GM18499 (cell line): ENCODE results near the gene SMG6.
"Not testable (repeated sequence)": the region's sequence is repeated elsewhere in the genome, so short reads cannot be mapped to it uniquely, and the experiment has no call there.

Experiments used
- ATAC-seq: cut with Tn5 transposase; IDR thresholded peaks from one replicate; pipeline ENCODE4 v1.9.1; 2021; ENCODE audit warnings: moderate number of reproducible peaks; ENCODE audit not compliant: insufficient read depth, unreplicated experiment

SMG6 gene

GRCh38 chr17:2303204-2304188, at the start of gene SMG6, which contains the start of gene SRR:
TSS of gene SMG6 (minus strand) at chr17:2303785. CDS start at chr17:2303720, 65 bp downstream.
TSS of gene SRR (plus strand) at chr17:2303950. CDS start at chr17:2315561, 11,611 bp downstream.
- peak; percentile 44 for ATAC-seq

DNA sequence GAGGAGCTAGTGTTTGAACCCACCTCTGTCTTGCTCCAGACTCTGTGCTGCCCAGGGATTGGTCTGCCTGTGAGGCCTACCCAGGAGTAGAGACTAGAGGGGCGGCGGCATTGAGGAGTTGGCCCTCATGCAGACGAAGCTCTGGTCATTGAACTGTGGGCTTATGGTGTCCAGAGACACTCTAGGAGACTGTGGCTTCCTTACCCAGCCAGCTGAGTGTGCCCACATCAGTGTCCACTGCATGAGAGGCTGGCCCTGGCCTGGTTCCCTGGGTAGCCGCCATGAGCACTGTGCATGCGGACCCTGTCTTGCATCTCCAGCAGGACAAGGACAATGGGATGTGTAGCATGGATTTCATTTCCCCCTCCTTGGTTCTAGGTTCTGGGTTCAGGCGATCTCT, 47.7 kb upstream of the SMG6 start:
- ATAC-seq = no peak

DNA sequence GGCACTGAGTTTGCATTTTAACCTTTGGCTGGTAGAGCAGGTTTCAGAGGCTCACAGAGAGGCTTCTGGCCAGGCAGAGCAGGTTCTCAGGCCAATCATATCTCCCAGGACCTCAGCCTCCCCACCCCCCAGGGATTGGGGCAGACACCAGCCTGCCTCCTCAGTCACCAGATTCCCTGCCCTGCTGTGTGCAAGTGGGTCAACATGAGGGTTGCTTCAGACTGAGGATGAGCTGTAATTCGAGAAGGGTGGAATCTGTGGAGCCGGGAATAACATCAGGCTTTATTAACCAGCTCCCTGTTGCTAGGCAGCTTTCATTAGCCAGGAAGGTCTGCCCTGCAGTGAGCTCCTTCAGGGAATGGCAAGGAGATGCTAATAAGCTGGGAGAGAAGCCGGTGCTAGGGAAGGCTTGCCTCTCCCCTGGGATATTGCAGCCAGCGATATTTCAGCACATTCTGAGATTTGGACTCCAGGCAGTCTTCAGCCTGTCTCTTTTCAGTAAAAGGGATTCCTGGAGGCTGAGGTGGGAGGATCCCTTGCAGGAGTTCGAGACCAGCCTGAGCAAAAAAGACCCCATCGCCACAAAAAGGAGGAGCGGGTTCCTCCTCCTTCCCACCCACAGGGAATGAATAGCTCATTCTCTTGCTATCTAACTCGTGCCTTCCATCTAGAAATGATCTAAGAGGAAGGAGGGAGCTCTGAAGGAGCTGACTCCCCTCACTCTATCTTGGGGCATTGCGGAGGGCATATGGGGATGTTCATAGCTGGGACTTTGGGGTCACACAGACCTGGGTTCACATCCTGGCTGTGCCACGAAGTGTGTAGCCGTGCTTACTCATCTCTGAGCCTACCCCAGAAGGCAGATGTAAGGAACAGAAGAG, 44.5 kb upstream of the SMG6 start:
- ATAC-seq = no peak

DNA sequence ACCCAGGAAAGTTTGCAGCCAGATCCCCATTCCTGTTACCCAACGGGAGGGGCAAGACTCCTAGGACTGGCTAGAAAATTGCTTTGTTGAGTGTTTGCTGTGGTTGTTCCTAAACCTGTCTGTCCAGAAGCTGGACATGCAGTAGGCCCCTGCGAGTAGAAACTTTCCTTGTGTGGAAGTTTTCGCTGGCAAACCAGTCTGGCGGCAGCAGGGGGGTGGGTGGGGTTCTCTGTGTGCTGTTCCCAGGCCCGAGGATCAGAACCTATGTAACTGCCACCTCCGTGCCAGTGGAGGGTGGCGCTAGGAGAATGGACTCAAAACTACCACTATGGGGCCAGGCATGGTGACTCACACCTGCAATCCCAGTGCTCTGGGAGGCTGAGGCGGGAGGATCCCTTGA, 42.9 kb upstream of the SMG6 start:
- ATAC-seq = no peak

DNA sequence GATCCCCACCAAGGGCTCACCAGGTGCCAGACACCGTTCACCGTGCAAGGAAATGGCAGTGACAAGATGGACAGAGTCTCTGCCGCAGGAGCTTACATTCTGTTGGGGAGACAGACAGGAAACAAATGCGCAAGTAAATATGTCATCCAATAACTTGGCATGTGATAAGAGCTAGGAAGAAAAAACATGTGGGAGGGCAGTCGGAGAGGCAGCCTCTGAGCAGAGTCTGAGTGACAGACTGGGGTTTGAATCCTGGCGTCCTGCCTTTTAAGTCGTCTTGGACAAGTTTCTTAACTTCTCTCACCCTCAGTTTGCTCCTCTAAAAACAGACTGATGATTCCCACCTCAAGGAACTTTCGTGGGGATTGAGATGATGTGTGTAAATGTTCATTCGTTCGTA, 40.9 kb upstream of the SMG6 start:
- ATAC-seq = no peak

DNA sequence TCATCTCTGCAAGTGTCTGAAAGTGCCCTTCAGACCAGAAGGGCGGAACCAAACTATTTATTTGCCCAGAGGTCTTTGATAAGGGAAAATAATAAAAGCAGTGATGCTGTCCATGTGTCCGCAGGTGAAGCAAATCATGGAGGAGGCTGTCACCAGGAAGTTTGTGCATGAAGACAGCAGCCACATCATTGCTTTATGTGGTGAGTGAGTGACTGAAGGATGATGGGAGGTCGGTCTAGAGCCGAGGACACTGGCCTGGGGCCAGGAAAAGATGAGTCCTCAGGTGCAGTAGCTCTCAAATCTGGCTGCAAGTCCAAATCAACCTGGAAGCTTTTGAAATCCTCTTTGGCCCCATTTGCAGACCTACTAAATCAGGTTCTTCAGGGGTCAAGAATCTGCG, 39.8 kb upstream of the SMG6 start:
- no peak for ATAC-seq

- ATAC-seq = no peak
These were observed 34.7 kb upstream of the SMG6 start for GRCh38 chr17:2338315-2338657.

GRCh38 chr17:2337544-2338314, 34.1 kb upstream of the SMG6 start:
- ATAC-seq = no peak

- no peak for ATAC-seq
These were observed 33.4 kb upstream of the SMG6 start, which contains the start of gene SGSM2 for GRCh38 chr17:2336852-2337543. TSS of gene SGSM2 (plus strand) at chr17:2337501. CDS start at chr17:2337689, 188 bp downstream.

- no peak for ATAC-seq
These were observed 32.7 kb upstream of the SMG6 start, which contains the start of gene TSR1 for GRCh38 chr17:2336215-2336851. TSS of gene TSR1 (minus strand) at chr17:2336457. CDS start at chr17:2336427, 30 bp downstream.

DNA sequence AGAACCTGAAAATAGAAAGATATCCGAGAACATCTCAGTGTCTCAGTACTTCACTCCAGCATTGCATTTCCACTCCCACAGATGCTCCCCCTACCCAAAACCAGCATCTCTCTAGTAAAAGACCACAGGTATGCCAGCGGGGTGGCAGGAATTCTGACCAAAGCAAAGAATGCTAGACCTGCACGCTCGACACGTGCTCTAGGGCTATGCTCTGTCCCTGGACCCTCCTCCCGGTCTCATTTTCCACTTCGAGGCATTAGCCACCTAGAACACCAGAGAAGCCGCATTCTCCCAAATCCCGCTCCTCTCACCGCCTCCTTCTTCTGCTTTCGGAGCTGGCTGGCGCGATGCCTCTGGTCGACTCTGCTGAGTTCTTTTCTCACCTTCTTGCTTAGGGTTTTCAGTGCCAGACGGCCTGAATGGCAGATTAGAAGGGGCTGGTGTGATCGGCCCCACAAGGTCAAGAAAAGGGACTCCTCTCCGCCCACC, 32.2 kb upstream of the SMG6 start:
- ATAC-seq = no peak

DNA sequence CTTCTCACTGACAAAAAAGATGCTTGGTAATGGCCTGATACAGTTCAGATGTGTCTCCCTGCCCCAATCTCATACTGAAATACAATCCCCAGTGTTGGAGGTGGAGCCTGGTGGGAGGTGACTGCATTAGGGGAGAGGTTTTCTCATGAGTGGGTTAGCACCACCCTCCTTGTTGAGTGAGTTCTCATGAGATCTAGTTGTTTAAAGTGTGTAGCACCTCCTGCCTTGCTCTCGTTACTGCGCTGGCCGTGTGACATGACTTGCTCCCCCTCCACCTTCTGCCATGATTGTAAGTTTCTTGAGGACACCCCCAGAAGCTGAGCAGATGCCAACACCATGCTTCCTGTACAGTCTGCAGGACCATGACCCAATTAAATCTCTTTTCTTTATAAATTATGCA, 27.7 kb upstream of the SMG6 start:
- no peak for ATAC-seq

- ATAC-seq = no peak
These were observed 20.2 kb upstream of the SMG6 start for GRCh38 chr17:2323629-2324314.

DNA sequence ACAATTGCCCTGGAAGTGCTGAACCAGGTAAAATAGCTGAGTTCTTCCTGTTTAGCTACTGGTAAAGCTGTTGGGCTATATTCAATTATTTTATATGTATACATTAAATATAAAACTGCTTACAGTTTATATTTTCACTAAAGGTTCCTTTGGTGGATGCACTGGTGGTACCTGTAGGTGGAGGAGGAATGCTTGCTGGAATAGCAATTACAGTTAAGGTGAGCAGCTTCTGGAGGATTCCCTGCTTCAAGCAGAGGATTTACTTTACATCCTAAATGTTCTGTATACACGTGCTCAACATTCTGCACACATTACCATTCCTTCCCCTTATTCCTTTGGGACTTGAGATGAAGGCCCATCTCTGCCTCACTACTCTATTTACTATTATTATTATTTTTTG, 17.8 kb upstream of the SMG6 start:
- ATAC-seq = no peak

DNA sequence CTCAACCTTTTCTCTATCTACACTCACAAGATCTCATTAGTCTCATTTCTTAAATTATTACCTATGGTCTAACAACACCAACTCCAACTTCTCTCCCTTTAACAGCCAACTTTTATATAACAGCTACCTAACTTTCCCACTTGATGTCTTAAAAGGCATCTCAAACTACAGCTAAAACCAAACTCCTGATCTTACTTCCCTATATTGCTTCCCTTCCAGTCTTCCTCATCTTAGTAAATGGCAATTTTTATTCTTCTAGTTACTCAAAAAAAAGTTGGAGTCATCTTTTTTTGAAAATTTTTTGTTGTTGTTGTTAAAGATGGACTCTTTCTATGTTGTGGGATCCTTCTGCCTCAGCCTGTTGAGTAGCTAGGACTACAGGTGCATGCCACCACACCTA, 15.5 kb upstream of the SMG6 start:
- no peak for ATAC-seq

DNA sequence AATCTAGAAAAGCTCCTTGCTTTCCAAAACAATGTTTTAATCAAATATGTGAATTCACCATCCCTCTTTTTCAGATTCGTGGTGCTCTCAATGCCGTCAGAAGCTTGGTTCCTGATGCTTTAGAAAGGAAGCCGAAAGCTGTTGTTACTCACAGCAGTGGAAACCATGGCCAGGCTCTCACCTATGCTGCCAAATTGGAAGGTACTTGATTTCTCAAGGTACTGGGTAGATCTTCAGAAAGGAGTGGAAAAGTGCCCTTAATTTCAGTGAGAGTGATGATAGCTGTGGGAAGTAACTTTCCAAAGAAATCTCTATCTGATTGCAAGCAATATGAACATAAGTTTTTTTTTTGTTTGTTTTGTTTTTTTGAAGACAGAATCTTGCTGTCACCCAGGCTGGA, 14.2 kb upstream of the SMG6 start:
- ATAC-seq = no peak

DNA sequence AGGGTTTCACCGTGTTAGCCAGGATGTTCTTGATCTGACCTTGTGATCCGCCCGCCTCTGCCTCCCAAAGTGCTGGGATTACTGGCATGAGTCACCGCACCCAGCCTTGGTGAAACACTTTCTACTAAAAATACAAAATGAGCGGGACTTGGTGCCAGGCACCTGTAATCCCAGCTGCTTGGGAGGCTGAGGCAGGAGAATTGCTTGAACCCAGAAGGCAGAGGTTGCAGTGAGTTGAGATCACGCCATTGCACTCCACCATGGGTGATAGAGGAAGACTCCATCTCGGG, 13.3 kb upstream of the SMG6 start:
- ATAC-seq = not testable (repeated sequence)

GRCh38 chr17:2312736-2313135, 9.2 kb upstream of the SMG6 start:
- ATAC-seq = no peak
